ENCODE data around the gene SLC25A44.

The SLC25A44 gene

GRCh38 chr1:156221986-156222692 lies 28.2 kb downstream of the SLC25A44 start:
- no peak for ATAC-seq
- no peak for TF ChIP-seq CREB5 (CRISPR knock-in tag; IDR thresholded peaks at IDR 0.05; ENCODE audit: low read depth)
- TF ChIP-seq ARNTL (CRISPR knock-in tag; IDR thresholded peaks at IDR 0.05; ENCODE audit: borderline replicate concordance, low read depth), result no peak
- TF ChIP-seq ZNF565 (CRISPR knock-in tag; conservative IDR thresholded peaks at IDR 0.05; ENCODE audit: low read depth), result no peak
- TF ChIP-seq CSDC2 (CRISPR knock-in tag; IDR thresholded peaks at IDR 0.05), result no peak
- no peak for TF ChIP-seq TSHZ2 (CRISPR knock-in tag; IDR thresholded peaks at IDR 0.05)
- TF ChIP-seq PATZ1 (CRISPR knock-in tag; IDR thresholded peaks at IDR 0.05; ENCODE audit: borderline replicate concordance), result no peak
- no peak for TF ChIP-seq OSR1 (CRISPR knock-in tag; IDR thresholded peaks at IDR 0.05)
- TF ChIP-seq ZNF8 (CRISPR knock-in tag; IDR thresholded peaks at IDR 0.05), result no peak
- no peak for TF ChIP-seq ZFP30 (CRISPR knock-in tag; IDR thresholded peaks at IDR 0.05)

GRCh38 chr1:156225677-156226014 lies 31.7 kb downstream of the SLC25A44 start:
- no peak for TF ChIP-seq PATZ1 (CRISPR knock-in tag; IDR thresholded peaks at IDR 0.05; ENCODE audit: borderline replicate concordance)
- no peak for TF ChIP-seq ZFP3 (CRISPR knock-in tag; IDR thresholded peaks at IDR 0.05)
- no peak for TF ChIP-seq TOX (CRISPR knock-in tag; IDR thresholded peaks at IDR 0.05; ENCODE audit: borderline replicate concordance)
- no peak for TF ChIP-seq CSRNP3 (CRISPR knock-in tag; IDR thresholded peaks at IDR 0.05)
- TF ChIP-seq CREB5 (CRISPR knock-in tag; IDR thresholded peaks at IDR 0.05; ENCODE audit: low read depth), result no peak
- no peak for TF ChIP-seq ESRRG (CRISPR knock-in tag; IDR thresholded peaks at IDR 0.05)
- TF ChIP-seq TCF4 (CRISPR knock-in tag; IDR thresholded peaks at IDR 0.05; ENCODE audit: borderline replicate concordance), result no peak
- no peak for TF ChIP-seq GLIS3 (CRISPR knock-in tag; IDR thresholded peaks at IDR 0.05)
- TF ChIP-seq TSHZ2 (CRISPR knock-in tag; IDR thresholded peaks at IDR 0.05), result no peak
- no peak for TF ChIP-seq ZNF565 (CRISPR knock-in tag; conservative IDR thresholded peaks at IDR 0.05; ENCODE audit: low read depth)
- no peak for ATAC-seq
